T-helper 9 cell (primary cell): ENCODE measurements around the gene ZBTB5.
"Not testable (repeated sequence)": the region's sequence is repeated elsewhere in the genome, so short reads cannot be mapped to it uniquely, and the experiment has no call there.

Source experiments
- DNase-seq: peaks from one replicate; pipeline ENCODE4 v3.0.0-alpha.2; 2020

Gene ZBTB5

DNA sequence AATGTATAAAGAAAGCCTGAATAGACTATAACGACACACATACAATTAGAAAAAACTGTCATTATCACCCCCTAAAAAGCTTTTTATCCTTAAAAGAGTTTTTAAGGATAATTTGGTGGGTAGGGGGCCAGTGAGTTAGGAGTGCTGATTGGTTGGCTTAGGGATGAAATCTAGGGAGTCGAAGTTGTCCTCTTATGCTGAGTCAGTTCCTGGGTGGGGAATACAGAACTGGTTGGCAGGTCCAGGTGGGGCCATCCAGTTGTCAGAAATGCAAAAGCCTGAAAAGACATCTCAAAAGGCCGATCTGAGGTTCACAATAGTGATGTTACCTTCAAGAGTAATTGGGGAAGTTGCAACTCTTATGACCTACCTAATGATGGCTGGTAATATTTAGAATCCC is 13.6 kb downstream of the ZBTB5 start:
- no peak for DNase-seq

DNA sequence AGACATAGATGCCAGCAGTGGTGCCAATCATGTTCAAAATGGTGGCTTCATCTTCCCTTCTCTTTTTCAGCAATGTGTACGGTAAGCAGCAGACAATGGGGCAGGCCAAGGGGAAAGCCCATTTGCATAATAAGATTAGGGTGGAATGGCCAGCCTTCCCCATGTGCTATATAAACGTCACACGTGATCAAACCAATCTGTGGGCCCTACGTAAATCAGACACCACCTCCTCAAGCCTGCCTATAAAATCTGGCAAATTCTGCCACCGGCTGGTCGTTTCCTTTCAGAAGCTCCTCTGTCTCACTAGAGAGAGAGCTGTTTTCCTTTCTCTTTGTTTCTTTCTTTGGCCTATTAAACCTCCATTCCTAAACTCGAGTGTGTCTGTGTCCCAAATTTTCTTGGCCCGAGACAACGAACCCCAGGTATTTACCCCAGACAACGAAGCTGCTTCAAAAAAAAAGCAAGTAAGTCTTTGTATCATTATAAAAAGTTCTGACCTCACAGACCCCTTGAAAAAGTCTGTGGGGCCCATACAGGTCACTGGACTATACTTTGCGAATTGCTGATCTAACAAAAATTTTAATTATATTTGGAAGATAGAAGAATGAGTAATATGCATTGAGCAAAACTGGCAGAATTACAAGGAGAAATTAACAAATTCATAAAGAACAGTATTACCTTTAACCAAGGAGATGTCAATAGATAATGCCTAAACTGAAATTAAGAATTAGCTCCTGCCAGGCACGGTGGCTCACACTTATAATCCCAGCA is 15.2 kb downstream of the ZBTB5 start:
- DNase-seq, result no peak

DNA sequence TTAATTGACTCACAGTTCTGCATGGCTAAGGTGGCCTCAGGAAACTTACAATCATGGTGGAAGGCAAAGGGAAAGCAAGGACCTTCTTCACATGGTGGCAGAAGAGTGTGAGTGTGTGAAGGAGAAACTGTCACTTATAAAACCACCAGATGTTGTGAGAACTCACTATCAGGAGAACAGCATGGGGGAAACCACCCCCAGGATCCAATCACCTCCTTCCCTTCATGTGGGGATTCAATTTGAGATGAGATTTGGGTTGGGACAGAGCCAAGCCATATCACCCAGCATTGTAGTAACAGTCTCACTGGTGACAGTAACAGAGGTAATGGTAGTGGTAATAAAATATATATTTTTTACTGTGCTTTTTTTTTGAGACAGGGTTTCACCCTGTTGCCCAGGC is 18.1 kb downstream of the ZBTB5 start:
- DNase-seq, result no peak

GRCh38 chr9:37446401-37446800 is 18.8 kb downstream of the ZBTB5 start:
- no peak for DNase-seq

- no peak for DNase-seq
Measured at GRCh38 chr9:37445832-37446231, 19.4 kb downstream of the ZBTB5 start.

- DNase-seq, result no peak
Measured at GRCh38 chr9:37444890-37445289, 20.4 kb downstream of the ZBTB5 start.

GRCh38 chr9:37443566-37443965 is 21.7 kb downstream of the ZBTB5 start:
- no peak for DNase-seq

GRCh38 chr9:37442556-37442955 is 22.7 kb downstream of the ZBTB5 start:
- no peak for DNase-seq

- DNase-seq, result no peak
Measured at GRCh38 chr9:37441776-37442370, 23.4 kb downstream of the ZBTB5 start.

- DNase-seq, result no peak
Measured at GRCh38 chr9:37438359-37438758, 26.9 kb downstream of the ZBTB5 start.

DNA sequence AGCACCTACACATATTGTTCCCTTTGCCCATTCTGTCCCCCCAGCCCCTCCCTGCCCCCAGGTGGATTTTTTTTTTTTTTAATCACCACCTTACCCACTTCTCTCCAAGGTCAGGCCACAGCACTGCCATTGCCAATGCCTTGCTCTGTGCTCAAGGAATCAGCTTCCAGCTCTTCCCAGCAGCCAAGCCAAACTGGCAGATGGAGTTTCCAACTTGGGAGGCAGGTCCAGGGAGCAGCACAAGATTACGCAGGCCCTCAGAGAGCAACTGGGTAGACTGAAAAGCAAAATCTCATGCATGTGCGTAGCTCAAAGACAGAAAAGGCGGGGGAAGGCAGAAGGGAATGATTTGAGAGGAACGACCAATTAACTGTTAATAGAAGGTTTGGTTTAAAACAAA is 27.6 kb downstream of the ZBTB5 start:
- DNase-seq, result no peak

DNA sequence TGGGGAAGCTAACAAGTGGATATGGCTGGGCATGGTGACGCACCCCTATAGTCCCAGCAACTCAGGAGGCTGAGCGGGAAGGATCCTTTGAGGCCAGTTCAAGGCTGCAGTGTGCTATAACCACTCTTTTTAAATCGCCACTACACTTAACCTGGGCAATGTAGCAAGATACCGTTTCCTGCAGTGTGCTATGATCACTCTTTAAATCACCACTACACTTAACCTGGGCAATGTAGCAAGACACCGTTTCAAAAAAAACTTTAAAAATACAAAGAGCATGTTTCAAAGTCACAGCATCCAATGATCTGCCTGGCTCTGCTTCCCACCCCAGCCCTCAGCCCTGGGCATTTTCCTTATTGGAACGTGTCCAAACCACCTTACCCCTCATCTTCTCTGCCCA is 28.2 kb downstream of the ZBTB5 start:
- no peak for DNase-seq

DNA sequence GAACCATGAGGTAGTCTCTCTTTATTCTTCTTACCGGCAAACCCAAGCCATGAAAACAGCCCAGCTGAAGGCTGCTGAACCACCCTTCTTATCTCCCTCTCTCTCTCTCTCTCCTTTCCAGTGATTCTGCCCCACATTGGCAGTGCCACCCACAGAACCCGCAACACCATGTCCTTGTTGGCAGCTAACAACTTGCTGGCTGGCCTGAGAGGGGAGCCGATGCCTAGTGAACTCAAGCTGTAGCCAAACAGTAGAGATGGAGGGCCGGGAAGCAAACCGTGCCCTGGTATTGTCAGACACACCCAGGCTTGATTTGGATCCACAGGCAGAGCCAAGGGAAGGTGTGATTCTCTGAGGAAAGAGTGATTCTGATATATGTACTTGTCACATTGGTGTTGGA is 28.7 kb downstream of the ZBTB5 start:
- no peak for DNase-seq

DNA sequence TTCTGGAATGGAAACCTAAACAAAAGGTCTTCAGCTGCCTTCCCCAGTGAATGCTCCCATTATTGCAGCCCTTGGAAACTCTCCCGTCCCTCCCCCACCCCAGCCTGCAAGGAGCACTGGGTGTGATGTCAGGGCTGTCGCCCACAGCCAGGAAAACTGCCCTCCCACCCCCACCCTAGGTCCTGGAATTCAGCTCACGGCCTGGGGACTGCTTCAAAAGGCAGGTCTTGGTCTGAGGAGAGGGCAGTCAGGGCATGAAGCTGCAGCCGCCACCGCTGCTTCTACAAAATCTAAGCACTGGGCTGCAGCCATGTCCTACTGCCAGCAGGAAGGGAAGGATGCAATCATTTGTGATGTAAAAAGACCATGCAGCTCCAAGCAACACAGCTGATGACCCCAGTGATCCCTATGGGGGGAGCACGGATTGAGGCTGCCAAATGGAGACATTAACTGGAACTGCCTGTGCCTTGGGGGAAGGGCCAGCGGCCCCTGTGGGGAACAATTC is 31.3 kb downstream of the ZBTB5 start:
- DNase-seq, result no peak

GRCh38 chr9:37432020-37432419 is 33.2 kb downstream of the ZBTB5 start:
- DNase-seq, result no peak

DNA sequence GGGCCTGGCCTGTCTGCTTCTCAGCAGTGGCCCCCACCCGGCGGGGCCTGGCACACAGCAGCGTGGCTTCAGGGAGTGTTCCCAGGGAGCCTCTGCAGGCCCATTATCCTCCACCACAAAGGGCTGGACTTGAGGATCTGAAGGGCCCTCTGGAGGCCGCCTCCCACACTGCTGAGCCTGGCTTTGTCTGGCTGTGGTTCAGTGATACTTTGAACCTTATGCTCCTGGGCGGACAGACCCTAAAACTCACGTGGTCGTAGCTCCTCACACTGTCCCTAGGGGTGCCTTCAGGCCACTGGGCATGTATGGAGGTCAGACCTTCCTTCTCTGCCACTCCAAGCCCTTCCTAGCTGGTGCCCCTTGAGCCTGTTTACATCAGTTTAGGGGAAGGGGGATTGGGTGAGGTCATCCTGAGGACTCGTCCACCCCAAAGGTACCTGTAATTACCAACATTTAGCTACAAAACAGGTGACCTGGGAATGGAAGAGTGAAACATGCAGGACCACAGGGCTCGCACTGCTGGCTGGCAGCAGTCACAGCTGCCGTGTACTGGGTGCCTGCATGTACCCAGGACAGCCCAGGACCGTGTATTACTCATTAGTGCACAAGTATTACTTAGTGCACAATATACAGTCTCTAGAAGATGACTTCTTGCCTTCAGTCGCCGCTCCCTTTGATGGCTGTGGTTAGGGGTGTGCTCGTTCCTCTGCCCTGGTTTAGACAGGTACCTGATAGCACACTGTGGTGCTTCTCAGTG is 34.2 kb downstream of the ZBTB5 start:
- DNase-seq, result no peak

GRCh38 chr9:37429441-37430285 is 35.6 kb downstream of the ZBTB5 start:
- no peak for DNase-seq

GRCh38 chr9:37428345-37428744 is 36.9 kb downstream of the ZBTB5 start:
- no peak for DNase-seq

GRCh38 chr9:37426846-37427245 is 38.4 kb downstream of the ZBTB5 start:
- DNase-seq, result no peak

DNA sequence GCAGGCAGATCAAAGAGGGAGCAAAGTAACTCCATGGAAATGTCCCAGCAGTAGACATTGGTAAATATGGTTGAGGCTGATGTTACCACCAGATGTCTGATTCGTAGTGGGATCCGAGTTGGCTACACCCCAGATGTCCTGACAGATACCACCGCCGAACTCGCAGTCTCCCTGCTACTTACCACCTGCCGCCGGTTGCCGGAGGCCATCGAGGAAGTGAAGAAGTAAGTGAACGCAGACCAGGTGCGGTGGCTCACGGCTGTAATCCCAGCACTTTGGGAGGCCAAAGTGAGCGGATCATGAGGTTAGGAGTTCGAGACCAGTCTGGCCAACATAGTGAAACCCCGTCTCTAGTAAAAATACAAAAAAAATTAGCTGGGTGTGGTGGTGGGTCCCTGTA is 38.8 kb downstream of the ZBTB5 start:
- DNase-seq, result not testable (repeated sequence)

DNA sequence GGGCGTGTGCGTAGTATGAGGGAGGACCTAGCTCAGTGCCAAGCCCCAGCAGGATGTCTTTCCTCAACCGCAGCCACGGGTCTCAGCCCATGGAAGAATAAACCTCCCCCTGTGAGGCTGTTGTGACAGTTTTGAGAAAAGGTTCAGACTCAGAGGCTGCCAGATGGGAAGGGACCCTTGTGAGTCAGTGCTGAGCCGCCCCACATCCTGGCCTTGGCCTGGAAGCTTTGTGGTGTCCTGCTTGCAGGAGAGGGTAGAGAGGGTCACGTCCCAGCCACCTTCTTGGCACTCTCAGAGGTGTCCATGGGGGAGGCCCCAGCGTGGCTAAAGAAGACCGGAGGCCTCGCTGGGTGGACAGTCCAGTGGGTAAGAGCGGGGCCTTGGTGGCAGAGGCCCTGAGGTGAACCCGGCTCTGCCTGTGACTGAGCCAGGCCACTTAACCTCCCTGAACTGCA is 39.9 kb downstream of the ZBTB5 start:
- DNase-seq, result no peak

- no peak for DNase-seq
Measured at GRCh38 chr9:37424686-37425297, 40.5 kb downstream of the ZBTB5 start.
